Measurements from ENCODE around the gene BBX.

The BBX gene

DNA sequence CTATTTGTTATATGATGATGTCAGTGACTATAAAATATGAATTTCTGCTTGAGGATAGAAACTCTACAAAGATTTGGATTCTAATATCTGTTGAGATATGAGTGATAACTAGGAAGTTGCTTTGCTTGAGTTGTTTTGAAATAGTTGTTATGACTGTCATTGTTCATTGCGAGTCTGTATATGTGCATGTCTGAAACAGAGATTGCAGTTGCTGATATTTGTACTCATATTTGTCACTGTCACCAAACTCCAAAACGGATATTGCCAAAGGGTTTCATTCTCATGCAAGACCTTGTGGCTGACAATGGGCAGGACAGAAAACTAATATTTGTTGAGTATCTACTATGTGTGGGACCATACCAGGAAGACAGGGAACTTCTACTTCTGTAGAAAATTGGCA is 327.9 kb downstream of the BBX start:
- no peak for DNase-seq

- DNase-seq, result no peak
Observed at GRCh38 chr3:107853821-107854220, 331.1 kb downstream of the BBX start.

DNA sequence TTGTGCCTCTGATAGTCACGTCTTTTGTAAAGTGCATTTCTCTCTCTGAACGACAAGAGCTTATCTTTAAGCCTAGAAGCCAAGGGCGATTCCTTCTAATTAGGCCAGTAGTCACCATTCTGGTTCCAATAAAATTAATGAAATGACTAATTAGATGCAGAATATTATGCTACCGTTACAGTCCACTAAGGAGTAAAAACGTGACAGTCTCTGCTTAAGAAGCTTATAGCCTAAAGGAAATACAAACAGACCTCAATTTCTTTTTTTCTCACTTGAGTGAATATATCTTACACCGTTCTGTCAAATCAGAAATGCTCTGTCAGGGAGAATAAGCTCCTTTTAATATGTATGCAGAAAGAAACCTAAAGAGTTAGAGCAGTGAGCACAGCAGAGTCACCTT is 332.0 kb downstream of the BBX start:
- DNase-seq, result no peak

- no peak for DNase-seq
Observed at GRCh38 chr3:107855710-107856109, 332.9 kb downstream of the BBX start.

DNA sequence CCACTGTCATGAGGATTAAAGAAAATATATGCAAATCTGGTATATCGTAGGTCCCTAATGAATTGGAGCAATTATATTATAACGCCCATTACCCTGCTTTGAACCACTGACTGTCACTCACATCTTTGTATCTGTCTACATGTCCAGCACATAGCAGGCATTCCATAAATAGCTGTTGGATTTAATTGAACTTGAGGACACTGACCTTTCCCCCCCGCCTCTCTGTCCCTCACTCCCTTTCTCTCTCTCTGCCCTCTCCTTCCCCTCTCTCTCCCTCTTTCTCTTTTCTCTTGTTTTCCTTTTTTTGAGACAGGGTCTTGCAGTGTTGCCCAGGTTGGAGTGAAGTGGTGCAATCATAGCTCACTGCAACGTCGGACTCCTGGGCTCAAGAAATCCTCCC is 335.1 kb downstream of the BBX start:
- no peak for DNase-seq

- DNase-seq, result no peak
Observed at GRCh38 chr3:107858876-107859275, 336.1 kb downstream of the BBX start.
